ENCODE data around the gene NLRP4. TPM values are rescaled to one million over a fixed set of nuclear protein-coding genes. Genes with fewer than 3 reads are reported as not detected.
"Not testable (repeated sequence)": the region's sequence is repeated elsewhere in the genome, so short reads cannot be mapped to it uniquely, and the experiment has no call there.

NLRP4 gene
- polyA plus RNA-seq, 1 donor, result not detected

DNA sequence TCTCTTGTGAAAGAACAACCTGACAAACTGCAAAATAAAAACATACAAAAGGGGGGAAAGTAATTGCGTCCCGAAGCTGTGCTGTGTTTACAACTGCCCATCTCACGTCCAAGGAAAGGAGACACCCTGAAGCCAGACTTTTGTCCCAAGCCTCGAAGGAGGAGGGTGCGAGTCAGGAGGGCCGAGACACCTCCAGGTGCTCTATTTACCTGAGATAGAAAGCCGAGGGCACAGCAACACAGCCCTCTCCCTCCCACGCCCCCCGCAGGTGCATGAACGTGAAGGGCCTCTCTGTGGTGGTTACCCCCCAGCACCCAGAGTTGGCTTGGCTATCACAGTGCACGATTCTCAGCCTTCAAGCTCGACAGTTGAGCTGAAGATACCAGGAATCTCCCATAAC, 62.6 kb downstream of the NLRP4 start:
- no peak for DNase-seq

DNA sequence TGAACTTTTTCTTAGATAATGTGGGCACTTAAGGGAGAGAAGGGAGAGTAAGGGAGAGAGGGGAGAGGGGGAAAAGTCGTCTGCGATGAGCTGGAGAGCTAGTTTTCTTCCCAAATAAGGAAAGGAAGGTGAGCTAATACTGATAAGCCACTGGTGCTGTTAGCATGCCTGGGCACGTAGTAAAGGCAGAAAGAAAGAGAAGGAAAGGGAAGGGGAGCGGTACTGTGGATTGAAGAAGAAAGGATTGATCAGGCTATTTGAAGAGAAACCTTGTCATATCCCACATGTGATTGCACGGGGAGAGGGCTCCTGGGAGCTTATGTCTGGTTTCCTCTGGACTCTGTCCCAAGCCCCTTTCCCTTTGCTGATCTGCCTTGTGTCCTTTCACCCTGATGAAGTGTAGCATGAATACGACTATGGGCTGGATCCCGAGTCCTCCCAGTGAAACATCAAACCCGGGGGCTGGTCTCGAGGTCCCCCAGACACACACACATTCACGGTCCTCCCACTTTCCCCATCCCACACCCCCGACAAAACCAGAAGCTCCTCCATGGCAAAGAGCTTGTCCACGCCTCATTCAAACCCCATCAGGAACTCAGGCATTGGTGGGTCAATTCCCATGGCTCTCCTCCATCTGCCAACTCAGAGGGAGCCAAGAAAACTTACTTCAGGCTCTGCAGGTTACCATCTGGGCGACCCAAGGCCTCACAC, 65.2 kb downstream of the NLRP4 start:
- DNase-seq, result no peak

DNA sequence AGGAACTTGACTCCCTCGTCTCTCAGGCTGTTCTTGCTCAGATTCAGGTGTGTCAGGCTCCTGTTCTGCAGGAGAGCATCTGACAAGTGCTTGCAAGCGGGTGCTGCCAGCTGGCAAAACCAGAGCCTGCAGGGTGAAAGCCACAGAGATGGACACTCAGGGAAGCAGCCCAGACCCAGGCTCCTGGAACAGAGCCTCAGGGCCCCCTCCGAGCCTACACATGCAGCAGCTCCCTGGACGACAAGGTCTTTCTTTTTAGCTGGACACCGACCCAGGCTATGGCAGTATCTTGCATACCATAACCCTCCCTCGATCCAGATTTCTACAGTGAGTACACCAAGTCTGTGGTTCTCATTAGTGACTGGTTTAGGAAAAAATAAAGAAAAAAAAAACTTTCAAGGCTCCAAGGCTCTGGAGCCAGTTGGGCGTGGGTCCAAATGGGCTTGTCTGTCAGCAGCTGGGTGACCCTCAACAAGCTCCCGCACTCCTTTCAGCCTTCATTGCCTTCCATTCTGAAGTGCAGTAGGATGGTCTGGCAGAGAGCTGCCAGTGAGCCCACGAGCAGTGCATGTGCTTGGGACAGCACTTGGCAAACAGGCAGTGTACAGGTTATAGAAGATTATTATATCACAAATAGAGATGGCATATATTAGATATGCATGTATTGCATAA, 65.9 kb downstream of the NLRP4 start:
- no peak for DNase-seq

DNA sequence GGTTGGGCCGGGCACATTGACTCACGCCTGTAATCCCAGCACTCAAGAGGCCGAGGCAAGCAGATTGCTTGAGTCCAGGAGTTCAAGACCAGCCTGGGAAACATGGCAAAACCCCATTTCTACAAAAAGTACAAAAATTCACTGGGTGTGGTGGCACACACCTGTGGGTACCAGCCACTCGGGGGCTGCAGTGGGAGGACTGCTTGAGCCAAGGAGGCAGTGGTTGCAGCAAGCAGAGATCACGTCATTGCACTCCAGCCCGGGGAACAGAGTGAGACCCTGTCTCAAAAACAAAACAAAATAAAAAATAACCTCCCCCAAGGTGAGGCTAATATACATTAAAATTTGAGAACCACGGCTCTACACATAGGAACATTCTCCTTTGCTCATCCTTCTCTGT, 70.9 kb downstream of the NLRP4 start:
- no peak for DNase-seq

DNA sequence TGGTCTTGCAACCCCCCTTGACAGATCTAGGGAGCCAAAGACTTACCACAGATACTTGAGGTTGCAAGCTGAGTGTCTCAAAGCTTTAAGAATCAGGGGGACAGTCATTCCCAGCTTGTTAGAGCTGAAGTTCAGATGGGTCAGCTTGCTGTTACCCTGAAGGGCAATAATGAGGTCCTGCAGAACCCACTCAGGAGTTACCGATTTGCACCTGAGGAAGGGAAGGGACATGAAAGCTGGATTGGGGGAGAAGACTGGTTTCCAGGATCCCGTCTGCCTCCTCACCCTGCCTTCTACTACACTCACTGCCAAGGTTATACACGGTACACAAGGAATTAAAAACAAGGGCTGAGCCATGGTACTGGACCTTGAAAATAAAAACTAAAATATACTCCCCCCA, 71.4 kb downstream of the NLRP4 start:
- DNase-seq, result no peak

DNA sequence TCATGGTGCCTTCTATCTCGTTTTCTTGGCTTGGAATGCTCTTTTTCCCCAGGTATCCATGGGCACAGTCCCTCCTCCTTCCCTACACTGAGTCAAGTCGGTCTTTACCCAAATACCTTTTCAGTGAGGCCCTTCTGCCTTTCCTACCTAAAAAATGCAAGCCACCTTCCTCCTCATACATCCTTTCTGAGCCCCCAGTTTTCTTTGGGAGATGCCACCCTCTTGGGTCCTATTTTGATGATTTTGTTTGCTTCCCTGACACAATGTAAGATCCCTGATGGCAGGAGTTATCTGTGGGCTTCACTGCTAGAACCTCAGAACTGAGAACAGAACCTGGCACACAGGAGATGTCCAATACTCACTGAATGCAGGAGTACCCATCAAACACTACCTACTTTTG, 73.5 kb downstream of the NLRP4 start:
- no peak for DNase-seq

DNA sequence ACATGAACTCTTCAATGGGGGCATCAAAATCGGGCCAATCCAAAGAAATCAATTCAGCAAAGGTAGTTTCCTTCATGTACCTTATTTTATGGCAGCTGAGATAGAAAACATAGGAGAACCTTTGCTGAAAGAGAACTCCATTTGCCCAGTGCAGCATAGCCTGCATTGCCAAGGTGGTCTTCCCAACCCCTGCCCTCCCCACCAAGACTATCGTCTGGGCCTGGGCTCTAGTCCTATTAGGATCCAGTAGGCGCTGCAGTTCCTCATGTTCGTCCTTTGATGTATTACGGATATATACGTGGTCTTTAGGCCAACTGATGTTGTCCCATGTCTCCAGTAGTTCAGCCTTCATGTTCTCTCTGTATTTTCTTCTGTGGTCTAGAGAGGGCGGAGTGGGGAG, 76.6 kb downstream of the NLRP4 start:
- no peak for DNase-seq

DNA sequence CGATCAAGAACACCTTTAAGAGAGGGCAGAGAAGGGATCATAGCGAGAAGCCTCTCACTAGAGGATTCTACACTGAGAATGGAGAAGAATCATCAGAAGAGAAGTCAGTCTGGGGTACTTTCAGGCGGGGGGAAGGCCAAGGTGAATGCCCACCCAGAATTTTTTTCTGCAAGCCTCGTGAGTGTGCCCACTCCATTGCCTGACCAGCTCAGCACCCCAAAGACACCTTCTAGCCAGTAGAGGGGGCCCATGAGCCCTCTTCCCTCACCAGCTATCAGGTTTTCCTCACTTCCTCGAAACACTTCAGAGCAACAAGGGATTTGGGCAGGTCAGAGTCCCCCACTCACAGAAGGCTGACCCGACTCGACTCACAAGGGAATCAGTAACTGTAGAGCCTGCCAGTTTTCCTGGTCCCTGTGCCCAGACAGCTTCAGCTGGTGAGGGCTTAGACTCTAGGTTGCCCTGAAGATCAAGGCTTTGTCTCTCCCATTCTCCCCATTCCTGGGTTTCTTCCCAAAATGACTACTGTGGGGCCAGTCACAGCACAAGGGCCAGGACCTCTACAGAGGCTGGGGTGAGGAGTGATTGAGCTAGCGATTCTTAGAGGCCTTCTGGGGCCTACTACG, 77.4 kb downstream of the NLRP4 start:
- no peak for DNase-seq

DNA sequence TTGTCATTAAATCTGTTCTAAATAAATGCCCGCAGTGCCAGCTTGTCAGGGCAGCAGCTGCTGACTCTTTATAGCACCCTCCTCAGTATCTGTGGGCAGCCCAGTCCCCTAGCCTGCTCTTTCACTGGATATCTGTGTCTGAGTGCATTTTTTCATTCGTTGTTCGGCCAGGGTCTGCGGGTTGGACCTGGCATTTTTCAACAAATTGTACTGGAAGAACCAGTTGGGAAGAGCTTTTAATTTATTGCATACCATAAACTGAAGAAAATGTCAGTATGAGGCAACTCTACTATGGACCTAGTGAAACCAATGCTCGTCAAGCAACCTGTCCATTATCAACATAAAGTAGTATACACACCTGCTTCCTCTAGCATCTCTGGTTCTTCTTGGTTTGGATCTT, 87.2 kb downstream of the NLRP4 start:
- no peak for DNase-seq

DNA sequence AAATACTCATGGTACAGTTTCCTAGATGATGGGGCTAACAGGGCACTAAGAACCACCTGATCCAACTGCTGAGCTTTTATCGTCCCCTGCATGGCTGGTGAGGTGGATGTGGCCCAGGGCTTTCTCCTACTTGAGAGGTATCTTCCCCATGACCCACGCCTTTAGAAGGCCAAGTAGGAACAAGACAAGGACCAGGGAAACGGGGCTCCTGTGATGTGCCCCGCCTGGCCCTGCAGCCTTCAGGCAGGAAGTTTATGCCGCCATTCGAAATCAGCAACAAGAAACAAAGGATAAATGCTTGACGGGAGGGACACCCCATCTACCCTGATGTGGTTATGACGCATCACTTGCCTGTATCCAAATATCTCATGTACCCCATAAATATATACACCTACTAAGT, 91.7 kb downstream of the NLRP4 start:
- DNase-seq, result no peak

DNA sequence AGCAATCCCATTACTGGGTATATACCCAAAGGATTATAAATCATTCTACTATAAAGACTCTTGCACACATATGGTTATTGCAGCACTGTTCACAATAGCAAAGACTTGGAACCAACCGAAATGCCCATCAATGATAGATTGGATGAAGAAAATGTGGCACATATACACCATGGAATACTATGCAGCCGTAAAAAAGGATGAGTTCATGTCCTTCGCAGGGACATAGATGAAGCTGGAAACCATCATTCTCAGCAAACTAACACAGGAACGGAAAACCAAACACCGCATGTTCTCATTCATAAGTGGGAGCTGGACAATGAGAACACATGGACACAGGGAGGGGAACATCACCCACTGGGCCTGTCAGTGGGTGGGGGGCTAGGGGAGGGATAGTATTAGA, 92.9 kb downstream of the NLRP4 start:
- not testable (repeated sequence) for DNase-seq

DNA sequence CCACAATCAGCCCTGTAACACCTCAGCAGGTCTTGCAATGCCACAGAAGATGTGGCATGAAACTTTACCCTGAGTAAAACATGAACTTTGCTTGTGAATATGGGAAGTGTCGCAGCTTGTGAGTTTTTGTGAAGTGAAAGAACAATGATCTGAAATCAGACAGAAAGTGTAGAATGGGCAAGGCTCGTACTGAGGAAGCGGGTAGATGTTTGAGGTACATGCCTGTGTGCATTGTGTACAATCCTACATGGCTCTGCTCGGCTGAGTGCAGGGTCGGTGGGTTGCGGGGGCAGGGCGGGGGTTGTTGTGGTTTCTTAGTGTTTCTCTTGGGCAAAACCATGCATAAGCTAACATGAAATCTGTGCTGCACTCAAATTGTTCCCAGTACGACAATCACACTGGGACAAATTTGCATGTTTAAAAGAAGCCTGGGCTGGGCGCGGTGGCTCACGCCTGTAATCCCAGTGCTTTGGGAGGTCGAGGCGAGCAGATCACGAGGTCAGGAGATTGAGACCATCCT, 94.7 kb downstream of the NLRP4 start:
- DNase-seq, result no peak

Other genes starting within 250 kb of the NLRP4 start
- gene FIZ1, start 237.0 kb upstream of the NLRP4 start, polyA plus RNA-seq (ENCODE audit: insufficient read length), result 20.7 TPM
- gene ZNF524, start 236.3 kb upstream of the NLRP4 start, polyA plus RNA-seq (ENCODE audit: insufficient read length), result 5.4 TPM
- 6.3 TPM for gene ZNF865, start 230.9 kb upstream of the NLRP4 start, polyA plus RNA-seq (ENCODE audit: insufficient read length)
- 10.0 TPM for gene ZNF784, start 212.0 kb upstream of the NLRP4 start, polyA plus RNA-seq (ENCODE audit: insufficient read length)
- 39.9 TPM for gene ZNF580, start 195.5 kb upstream of the NLRP4 start, polyA plus RNA-seq (ENCODE audit: insufficient read length)
- 20.7 TPM for gene ZNF581, start 192.9 kb upstream of the NLRP4 start, polyA plus RNA-seq (ENCODE audit: insufficient read length)
- gene CCDC106, start 188.3 kb upstream of the NLRP4 start, polyA plus RNA-seq (ENCODE audit: insufficient read length), result 19.3 TPM
- 164 TPM for gene U2AF2, start 181.5 kb upstream of the NLRP4 start, polyA plus RNA-seq (ENCODE audit: insufficient read length)
- gene EPN1, start 161.3 kb upstream of the NLRP4 start, polyA plus RNA-seq (ENCODE audit: insufficient read length), result 83.3 TPM
- gene NLRP9, start 98.1 kb upstream of the NLRP4 start, polyA plus RNA-seq (ENCODE audit: insufficient read length), result 0.17 TPM
- not detected for gene RFPL4A, start 77.4 kb upstream of the NLRP4 start, polyA plus RNA-seq (ENCODE audit: insufficient read length)
- 0.25 TPM for gene RFPL4AL1, start 67.4 kb upstream of the NLRP4 start, polyA plus RNA-seq (ENCODE audit: insufficient read length)
- 0.25 TPM for gene NLRP11, start 4.5 kb upstream of the NLRP4 start, polyA plus RNA-seq (ENCODE audit: insufficient read length)
- gene NLRP13, start 95.8 kb downstream of the NLRP4 start, polyA plus RNA-seq (ENCODE audit: insufficient read length), result not detected
- gene NLRP8, start 111.3 kb downstream of the NLRP4 start, polyA plus RNA-seq (ENCODE audit: insufficient read length), result 0.03 TPM
- gene NLRP5, start 150.2 kb downstream of the NLRP4 start, polyA plus RNA-seq (ENCODE audit: insufficient read length), result not detected